Activated CD4-positive, alpha-beta T cell treated with anti-CD3 and anti-CD28 coated beads, Interleukin-2, Interleukin-6, amounts not matched to agents 100 ng/mL and 50 ng/mL, durations not matched to agents 16 hours and 8 hours (primary cell): ENCODE data around the gene NFE2.
"Not testable (repeated sequence)": the region's sequence is repeated elsewhere in the genome, so short reads cannot be mapped to it uniquely, and the experiment has no call there.

Experiments
- DNase-seq: peaks from one replicate; pipeline ENCODE4 v3.0.0-alpha.2; 2020

NFE2 gene

GRCh38 chr12:54304187-54304810 lies 3.5 kb upstream of the NFE2 start:
- peak; percentile 42 for DNase-seq

DNA sequence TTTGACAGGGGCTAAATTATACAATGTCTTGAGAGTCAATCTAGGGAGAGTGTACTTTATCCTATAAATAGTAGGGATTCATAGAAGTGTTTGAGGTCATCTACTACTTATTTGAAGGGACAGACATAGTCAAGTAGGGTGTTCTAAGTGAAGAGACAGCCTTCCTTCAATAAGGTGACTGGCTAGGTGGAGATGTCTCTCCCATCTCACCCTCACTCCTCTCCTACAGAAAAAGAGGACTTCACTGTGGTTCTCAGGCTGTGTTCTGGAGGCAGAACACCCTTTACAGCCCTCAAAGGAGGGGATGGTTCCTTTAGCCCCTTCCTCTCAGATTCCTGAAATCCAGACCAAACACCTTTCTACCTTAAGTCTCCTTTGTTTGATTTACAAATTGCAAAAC lies 2.8 kb upstream of the NFE2 start:
- DNase-seq: no peak

- DNase-seq: no peak
Observed at GRCh38 chr12:54301428-54302048, 723 bp upstream of the NFE2 start.

GRCh38 chr12:54300225-54300731 lies 537 bp downstream of the NFE2 start:
- no peak for DNase-seq

- no peak for DNase-seq
Observed at GRCh38 chr12:54299515-54300224, 1.1 kb downstream of the NFE2 start.

- no peak for DNase-seq
Observed at GRCh38 chr12:54298904-54299303, 1.9 kb downstream of the NFE2 start.

DNA sequence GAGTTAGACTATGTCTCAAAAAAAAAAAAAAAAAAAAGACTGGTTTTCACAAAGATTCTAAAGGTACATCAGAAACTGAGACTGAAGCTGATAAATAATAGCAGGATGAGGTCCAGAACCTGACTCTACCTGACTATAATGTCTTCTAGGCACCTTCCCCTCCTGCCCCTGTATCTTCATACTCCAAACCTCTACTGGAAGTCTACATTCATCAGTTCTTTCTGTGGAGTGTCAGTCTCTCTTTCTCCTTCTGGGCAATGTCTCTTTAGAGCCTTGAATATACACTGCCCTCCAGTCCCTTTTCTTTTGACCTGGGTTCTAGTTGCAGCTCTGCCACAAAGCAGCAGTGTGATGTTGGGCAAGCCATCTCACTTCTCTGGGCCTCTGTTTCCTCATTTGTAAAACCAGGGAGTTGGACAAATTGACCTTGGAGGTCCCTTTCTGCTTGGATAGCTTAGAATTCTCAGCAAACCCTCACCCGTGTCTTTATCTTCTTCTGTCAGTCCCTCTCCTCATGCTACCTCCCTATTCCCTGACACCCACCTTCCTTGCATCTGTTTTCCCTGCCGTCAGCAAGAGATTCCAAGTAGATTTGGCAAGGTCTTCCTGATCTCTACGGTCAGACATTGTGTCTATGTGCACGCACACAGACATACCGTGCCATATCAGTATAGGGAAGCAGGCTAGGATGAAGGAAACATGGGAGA lies 4.3 kb downstream of the NFE2 start:
- DNase-seq: no peak

GRCh38 chr12:54294953-54295566 lies 5.8 kb downstream of the NFE2 start:
- DNase-seq: no peak

GRCh38 chr12:54294152-54294952 lies 6.5 kb downstream of the NFE2 start:
- DNase-seq: peak; percentile 75

GRCh38 chr12:54292931-54293241 lies 7.9 kb downstream of the NFE2 start:
- no peak for DNase-seq

DNA sequence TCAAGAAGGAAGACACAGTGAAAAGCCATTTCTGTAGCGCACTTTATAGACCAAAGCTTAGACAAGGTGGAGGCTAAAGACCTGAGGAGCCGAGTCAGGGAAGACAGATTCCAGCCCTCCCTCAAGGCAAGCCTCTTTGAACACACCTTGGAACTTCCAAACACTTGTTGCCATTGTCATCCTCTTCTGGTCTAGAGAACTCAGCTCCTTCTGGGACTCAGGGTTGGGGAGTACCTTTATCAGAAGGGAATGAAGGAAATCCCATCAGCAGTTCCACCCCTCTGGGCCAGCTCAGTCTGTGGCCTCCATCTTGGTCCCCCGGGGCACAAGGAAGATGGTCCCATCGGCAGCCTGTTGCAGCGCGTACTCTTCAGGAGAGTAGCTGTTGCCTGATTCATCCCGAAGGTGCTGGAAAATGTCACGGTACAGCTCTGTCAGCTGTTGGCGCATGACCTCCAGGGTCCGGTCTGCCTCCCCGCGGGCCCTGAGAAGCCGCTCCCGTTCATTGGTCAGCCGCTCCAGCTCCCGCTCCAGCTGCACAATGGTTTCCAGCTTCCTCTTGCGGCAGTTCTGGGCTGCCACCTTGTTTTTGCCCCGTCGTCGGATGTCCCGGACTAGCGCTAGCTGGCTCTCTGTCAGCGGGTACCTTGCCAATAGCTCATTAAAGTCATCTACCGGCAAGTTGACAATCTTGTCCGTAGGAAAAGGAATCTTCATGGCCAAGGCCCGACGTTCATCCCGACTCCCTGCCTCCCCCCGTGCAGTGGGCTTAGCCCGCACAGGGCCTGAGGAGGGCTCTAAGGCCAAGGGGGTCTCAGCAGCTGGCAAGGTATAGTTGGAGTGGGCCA lies 8.5 kb downstream of the NFE2 start:
- no peak for DNase-seq

DNA sequence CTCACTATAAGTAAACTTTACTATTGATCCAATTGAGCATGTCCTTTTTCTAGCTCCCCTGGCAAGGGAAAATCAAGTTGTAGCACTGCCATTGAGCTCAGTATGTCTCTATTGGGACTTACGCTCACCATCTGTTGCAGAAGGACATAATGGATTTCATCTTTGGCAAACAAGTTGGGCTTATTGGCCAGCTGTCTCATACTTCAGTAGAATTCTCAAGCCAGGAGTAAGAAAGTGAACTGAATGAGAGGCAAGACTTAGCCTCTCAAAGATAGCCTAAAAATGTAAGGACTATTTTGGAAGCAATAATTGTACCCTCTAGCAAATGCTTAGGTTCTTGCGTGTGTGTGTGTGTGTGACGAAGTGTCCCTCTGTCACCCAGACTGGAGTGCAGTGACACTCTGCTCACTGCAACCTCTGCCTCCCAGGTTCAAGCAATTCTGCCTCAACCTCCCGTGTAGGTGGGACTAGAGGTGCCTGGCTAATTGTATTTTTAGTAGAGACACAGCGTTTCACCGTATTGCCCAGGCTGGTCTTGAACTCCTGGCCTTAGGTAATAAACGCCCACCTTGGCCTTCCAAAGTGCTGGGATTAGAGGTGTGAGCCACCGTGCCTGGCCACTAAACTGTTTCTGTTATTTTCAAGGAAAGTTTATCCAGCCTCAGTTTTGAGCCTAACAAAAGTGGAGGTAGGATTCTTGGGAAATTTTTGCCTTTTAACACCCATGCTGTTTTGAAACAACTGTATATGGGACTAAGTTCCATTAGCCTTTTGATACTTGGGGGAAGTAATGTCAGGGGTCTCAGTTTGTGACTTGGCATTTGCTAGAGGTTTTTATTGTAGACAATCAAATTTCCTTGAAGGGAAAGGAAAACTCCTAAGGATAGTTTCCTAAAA lies 13.3 kb downstream of the NFE2 start:
- DNase-seq: peak; percentile 24

DNA sequence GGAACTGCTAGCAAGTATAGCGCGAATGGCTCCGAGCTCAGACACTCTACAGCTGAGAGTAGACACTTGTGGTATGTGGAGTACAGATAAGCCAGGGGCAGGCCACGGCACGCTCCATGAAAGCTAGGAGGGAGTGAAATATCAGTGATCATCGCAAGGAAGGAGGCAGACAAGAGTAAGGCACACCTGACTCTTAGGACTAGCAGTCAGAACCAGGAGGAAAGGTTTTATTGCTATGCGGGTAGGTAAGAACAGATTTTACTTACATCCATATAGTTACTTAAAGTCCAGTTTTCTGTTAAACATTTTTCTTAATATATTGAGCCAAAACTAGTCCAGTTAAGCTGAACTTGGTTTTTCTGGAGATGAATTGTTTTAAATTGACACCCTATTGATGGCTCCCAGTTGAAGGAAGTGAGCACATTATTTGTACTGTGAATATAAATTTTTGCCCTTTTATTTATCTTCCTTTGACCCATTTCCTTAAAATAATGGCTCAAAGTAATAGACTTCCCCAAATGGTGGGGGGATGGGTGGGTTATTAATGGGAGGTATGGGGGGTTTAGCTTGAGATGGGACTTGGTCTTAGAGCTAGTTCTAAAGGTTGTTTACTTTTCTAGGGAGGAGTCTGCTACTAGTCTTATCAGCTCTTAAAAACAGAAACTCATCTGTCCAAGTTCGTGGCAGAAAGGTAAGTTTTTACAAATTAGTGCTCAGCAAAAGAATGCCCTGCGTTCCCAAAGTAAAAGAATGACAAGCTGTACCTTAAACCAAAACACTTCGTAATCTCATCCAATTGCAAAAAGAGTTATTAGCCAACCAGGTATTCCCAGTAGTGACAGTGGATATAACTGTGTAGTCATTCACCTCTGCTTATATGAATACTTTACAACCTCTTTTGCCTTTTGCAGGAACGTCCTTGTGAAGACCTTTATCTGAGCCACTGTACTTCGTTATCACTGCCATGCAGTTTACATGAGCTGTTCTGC lies 14.5 kb downstream of the NFE2 start:
- no peak for DNase-seq

DNA sequence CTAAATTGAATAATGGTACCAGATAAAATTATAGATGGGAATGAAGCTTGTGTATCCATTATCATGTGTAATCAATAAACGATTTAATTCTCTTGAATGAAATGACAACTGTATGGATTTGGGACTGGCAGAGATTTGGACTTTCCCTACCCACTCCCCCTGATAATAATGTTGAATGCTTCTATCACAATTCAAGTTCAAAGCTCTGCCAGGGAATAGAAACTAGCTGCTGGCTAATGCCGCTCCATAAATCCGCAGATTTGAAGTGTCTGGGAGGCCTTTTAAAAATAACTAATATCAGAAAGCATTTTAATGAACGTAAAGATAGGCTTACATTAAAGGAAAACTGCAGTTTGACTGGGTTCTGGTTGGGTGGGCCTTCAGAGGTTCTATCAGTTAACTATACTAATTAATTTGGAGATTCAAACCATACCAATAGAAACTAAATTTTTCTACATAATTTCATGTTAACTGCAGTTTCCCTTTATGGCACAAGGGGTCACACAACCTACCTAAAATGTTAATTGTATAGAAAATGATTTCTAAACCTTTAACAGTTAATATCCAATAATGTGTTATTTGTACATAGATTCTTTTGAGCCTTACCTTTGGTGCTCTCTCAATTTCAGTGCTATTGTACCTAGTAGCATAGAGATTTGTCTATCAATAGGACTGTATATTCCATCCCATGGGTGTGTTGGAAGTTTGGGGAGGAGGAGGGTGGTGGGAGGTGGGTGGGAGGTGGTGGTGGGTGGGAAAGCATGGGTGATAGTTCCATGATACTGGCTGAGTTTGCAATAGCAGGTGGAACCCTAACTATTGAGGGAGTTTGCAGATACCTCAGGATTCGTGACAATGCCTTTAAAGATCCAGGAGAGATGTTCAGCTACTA lies 15.4 kb downstream of the NFE2 start:
- peak; percentile 23 for DNase-seq

GRCh38 chr12:54284070-54284780 lies 16.6 kb downstream of the NFE2 start:
- DNase-seq: not testable (repeated sequence)

DNA sequence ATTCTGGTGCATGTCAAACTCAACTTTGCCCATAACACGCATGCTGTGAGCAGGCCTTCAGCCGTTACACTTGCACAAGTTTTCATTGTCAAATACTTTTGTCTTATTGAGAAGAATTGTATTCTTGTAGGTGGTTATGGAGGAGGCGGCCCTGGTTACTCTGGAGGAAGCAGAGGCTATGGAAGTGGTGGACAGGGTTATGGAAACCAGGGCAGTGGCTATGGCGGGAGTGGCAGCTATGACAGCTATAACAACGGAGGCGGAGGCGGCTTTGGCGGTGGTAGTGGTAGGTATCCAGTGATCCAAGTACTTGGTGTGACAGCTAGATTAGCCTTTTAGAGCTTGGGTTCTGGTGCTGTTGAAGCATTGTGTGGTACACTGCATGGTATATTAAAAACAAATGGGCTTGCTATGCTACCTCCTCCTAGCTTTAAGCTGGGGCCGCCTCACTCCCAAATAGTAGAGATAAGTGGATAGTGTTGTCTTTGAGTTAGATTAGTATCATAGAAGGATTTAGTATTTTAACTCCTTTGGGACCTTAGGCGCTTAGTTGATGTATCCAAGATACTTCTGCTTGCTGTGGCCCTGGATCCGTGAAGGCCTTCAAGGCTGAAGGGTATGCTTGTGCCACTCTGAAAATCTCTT lies 17.7 kb downstream of the NFE2 start:
- peak; percentile 48 for DNase-seq

DNA sequence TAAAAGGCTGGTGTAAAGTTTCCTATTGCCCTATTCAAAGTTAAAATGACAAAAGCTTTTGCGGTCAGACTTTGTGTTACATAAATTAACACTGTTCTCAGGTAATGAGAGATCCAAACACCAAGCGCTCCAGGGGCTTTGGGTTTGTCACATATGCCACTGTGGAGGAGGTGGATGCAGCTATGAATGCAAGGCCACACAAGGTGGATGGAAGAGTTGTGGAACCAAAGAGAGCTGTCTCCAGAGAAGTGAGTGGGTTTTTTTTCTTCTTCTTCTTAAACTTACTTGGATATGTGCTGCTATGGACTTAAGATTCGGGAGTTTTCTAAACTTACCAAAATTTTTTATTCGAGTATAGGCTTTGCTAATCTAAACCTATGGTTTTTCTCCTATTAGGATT lies 19.1 kb downstream of the NFE2 start:
- DNase-seq: not testable (repeated sequence)
